H9 (cell line): Measurements from ENCODE around the gene PIEZO2. TPM values are rescaled to one million over a fixed set of nuclear protein-coding genes. Genes with fewer than 3 reads are reported as not detected.

Experiments used
- DNase-seq: peaks from one replicate; pipeline ENCODE4 v3.0.0-alpha.2; 2017
- H2AFZ ChIP-seq: one replicate; pipeline ENCODE4 v1.6.1; 2013; ENCODE audit warnings: mild to moderate bottlenecking, low read length, control low read depth, moderate library complexity
- H2AK5ac ChIP-seq: 2 replicates; pipeline ENCODE4 v1.6.1; 2013; ENCODE audit warnings: low read length, control low read depth, mixed read lengths; ENCODE audit not compliant: insufficient read length
- H2BK120ac ChIP-seq: one replicate; pipeline ENCODE4 v1.6.1; 2013; ENCODE audit warnings: low read depth, mild to moderate bottlenecking, low read length, control low read depth, inconsistent platforms; ENCODE audit not compliant: poor library complexity, severe bottlenecking
- H2BK12ac ChIP-seq: 2 replicates; pipeline ENCODE4 v1.6.1; 2013; ENCODE audit warnings: low read length, control low read depth, mixed read lengths, low read depth; ENCODE audit not compliant: insufficient read length
- H2BK15ac ChIP-seq: 2 replicates; pipeline ENCODE4 v1.6.1; 2013; ENCODE audit warnings: low read depth, low read length, control low read depth
- H2BK20ac ChIP-seq: one replicate; pipeline ENCODE4 v1.6.1; 2013; ENCODE audit warnings: low read depth, mild to moderate bottlenecking, low read length, control low read depth, inconsistent platforms; ENCODE audit not compliant: poor library complexity, severe bottlenecking
- H2BK5ac ChIP-seq: 2 replicates; pipeline ENCODE4 v1.6.1; 2013; ENCODE audit warnings: low read length, control low read depth, mixed read lengths; ENCODE audit not compliant: insufficient read length
- H3K14ac ChIP-seq: 2 replicates; pipeline ENCODE4 v1.6.1; 2013; ENCODE audit warnings: low read length, control low read depth; ENCODE audit not compliant: insufficient read depth
- H3K18ac ChIP-seq: 2 replicates; pipeline ENCODE4 v1.6.1; 2013; ENCODE audit warnings: low read depth, mild to moderate bottlenecking, mixed read lengths, low read length, control low read depth; ENCODE audit not compliant: insufficient read length
- H3K23ac ChIP-seq: 2 replicates; pipeline ENCODE4 v1.6.1; 2013; ENCODE audit warnings: low read length, control low read depth, mixed read lengths, low read depth; ENCODE audit not compliant: insufficient read length
- H3K23me2 ChIP-seq: 2 replicates; pipeline ENCODE4 v1.6.1; 2013; ENCODE audit warnings: low read depth, mild to moderate bottlenecking, mixed read lengths, low read length, control low read depth; ENCODE audit not compliant: insufficient read length, poor library complexity, severe bottlenecking
- H3K27ac ChIP-seq: 2 replicates; pipeline ENCODE4 v1.5.1; 2013; ENCODE audit warnings: low read length, control low read depth, mixed read lengths, low read depth; ENCODE audit not compliant: insufficient read length
- H3K27me3 ChIP-seq: 2 replicates; pipeline ENCODE4 v1.6.1; 2013; ENCODE audit warnings: low read length, control low read depth, inconsistent platforms; ENCODE audit not compliant: insufficient read depth
- H3K4ac ChIP-seq: 2 replicates; pipeline ENCODE4 v1.6.1; 2013; ENCODE audit warnings: low read depth, mild to moderate bottlenecking, control low read depth, inconsistent platforms, low read length, moderate library complexity
- H3K4me1 ChIP-seq: 2 replicates; pipeline ENCODE4 v1.6.1; 2013; ENCODE audit warnings: low read length, control low read depth, inconsistent platforms; ENCODE audit not compliant: insufficient read depth
- H3K4me2 ChIP-seq: 2 replicates; pipeline ENCODE4 v1.6.1; 2013; ENCODE audit warnings: low read length, control low read depth, mixed read lengths; ENCODE audit not compliant: insufficient read length, insufficient read depth
- H3K56ac ChIP-seq: 2 replicates; pipeline ENCODE4 v1.6.1; 2013; ENCODE audit warnings: low read depth, mild to moderate bottlenecking, mixed read lengths, low read length, control low read depth; ENCODE audit not compliant: insufficient read length
- H3K79me1 ChIP-seq: 2 replicates; pipeline ENCODE4 v1.6.1; 2013; ENCODE audit warnings: low read depth, mild to moderate bottlenecking, moderate library complexity, low read length, control low read depth, inconsistent platforms; ENCODE audit not compliant: insufficient read depth, poor library complexity, severe bottlenecking
- H3K79me2 ChIP-seq: 2 replicates; pipeline ENCODE4 v1.6.1; 2013; ENCODE audit warnings: low read length, control low read depth, inconsistent platforms; ENCODE audit not compliant: insufficient read depth
- H3K9ac ChIP-seq: 2 replicates; pipeline ENCODE4 v1.6.1; 2013; ENCODE audit warnings: low read length, control low read depth, mixed read lengths; ENCODE audit not compliant: insufficient read length; ENCODE audit errors: extremely low read depth
- H3K9me3 ChIP-seq: one replicate; pipeline ENCODE4 v1.6.1; 2013; ENCODE audit warnings: low read depth, low read length, inconsistent platforms; ENCODE audit not compliant: control insufficient read depth
- H3T11ph ChIP-seq: one replicate; pipeline ENCODE4 v1.6.1; 2013; ENCODE audit warnings: mild to moderate bottlenecking, low read length, control low read depth, inconsistent platforms
- H4K20me1 ChIP-seq: one replicate; pipeline ENCODE4 v1.6.1; 2013; ENCODE audit not compliant: control insufficient read depth, insufficient read length, insufficient read depth
- H4K5ac ChIP-seq: 2 replicates; pipeline ENCODE4 v1.6.1; 2013; ENCODE audit warnings: low read depth, mild to moderate bottlenecking, mixed read lengths, low read length, control low read depth; ENCODE audit not compliant: insufficient read length
- H4K8ac ChIP-seq: replicated peaks from 2 replicates; pipeline ENCODE4 v1.6.1; 2013; ENCODE audit warnings: low read length, control low read depth, mixed read lengths, low read depth; ENCODE audit not compliant: insufficient read length
- H4K91ac ChIP-seq: 2 replicates; pipeline ENCODE4 v1.6.1; 2013; ENCODE audit warnings: low read depth, mild to moderate bottlenecking, moderate library complexity, mixed read lengths, low read length, control low read depth; ENCODE audit not compliant: insufficient read length
- H3K27ac Mint-ChIP-seq, 3 experiments: 2 replicates in 2 of 3; 3 replicates in 1 of 3; pipeline ENCODE4 v1.8.0; 2020 to 2021; ENCODE audit warnings: mixed read lengths in 3 of 3, mild to moderate bottlenecking in 1 of 3, moderate library complexity in 1 of 3
- H3K27me3 Mint-ChIP-seq: 2 replicates; pipeline ENCODE4 v1.8.0; 2021; ENCODE audit warnings: low read depth, mild to moderate bottlenecking, moderate library complexity, mixed read lengths
- H3K36me3 Mint-ChIP-seq, 3 experiments: 2 replicates in 2 of 3; 3 replicates in 1 of 3; pipeline ENCODE4 v1.8.0; 2020 to 2021; ENCODE audit warnings: low read depth in 3 of 3, mixed read lengths in 3 of 3; ENCODE audit not compliant: insufficient read depth in 1 of 3
- H3K4me1 Mint-ChIP-seq, 2 experiments: 2 replicates each; pipeline ENCODE4 v1.8.0; 2020; ENCODE audit warnings: mixed read lengths in 2 of 2
- H3K4me3 Mint-ChIP-seq, 2 experiments: 2 replicates in 1 of 2; 3 replicates in 1 of 2; pipeline ENCODE4 v1.8.0; 2020 to 2021; ENCODE audit warnings: mild to moderate bottlenecking in 2 of 2, mixed read lengths in 2 of 2, moderate library complexity in 1 of 2
- H3K9me3 Mint-ChIP-seq, 2 experiments: 2 replicates in 1 of 2; 3 replicates in 1 of 2; pipeline ENCODE4 v1.8.0; 2020; ENCODE audit warnings: mild to moderate bottlenecking in 2 of 2, mixed read lengths in 2 of 2, moderate library complexity in 1 of 2
- WGBS: extraction: QIAGEN DNeasy Blood & Tissue Kit; methylation state at CpG from one replicate; pipeline ENCODE4 v1.1.7; 2013; ENCODE audit warnings: missing lambda C conversion rate, low lambda C conversion rate, mixed read lengths; ENCODE audit not compliant: insufficient read length; ENCODE audit errors: extremely low coverage; 5-methylcytosine and 5-hydroxymethylcytosine counted together
- total RNA-seq: library from RNA; stranded (reverse); gene quantifications from 2 replicates; pipeline ENCODE4 v1.2.1, GENCODE V29; 2021
- TF ChIP-seq, protein P1 (sequence below): fragments of 200-600 bp; sonication (generic); conservative IDR thresholded peaks from 3 replicates; pipeline ENCODE4 v1.8.0; 2021; ENCODE audit warnings: antibody characterized with exemption, mild to moderate bottlenecking

PIEZO2 gene
- total RNA-seq, 1 experiment from 2014 or later: 3.9 TPM

DNA sequence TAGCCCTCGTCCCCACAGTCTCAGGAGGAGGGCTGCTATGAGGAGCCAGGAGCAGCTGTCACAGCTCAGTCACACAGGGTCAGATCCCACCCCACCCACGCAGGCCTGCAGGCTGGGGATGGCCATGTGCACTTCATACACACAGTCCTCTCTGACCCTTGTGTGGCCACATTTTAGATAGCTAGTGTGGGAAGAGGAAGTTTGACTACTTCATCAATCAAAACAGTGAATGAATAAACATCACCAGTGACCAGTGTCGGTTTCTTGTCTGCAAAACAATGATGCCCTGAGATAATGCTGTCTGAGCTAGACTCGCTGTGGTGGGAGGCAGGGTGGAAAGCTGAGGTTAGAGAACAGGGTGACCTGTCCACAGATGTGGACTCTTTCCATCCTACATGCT is 107.1 kb downstream of the PIEZO2 start:
- TF ChIP-seq, protein P1, sequence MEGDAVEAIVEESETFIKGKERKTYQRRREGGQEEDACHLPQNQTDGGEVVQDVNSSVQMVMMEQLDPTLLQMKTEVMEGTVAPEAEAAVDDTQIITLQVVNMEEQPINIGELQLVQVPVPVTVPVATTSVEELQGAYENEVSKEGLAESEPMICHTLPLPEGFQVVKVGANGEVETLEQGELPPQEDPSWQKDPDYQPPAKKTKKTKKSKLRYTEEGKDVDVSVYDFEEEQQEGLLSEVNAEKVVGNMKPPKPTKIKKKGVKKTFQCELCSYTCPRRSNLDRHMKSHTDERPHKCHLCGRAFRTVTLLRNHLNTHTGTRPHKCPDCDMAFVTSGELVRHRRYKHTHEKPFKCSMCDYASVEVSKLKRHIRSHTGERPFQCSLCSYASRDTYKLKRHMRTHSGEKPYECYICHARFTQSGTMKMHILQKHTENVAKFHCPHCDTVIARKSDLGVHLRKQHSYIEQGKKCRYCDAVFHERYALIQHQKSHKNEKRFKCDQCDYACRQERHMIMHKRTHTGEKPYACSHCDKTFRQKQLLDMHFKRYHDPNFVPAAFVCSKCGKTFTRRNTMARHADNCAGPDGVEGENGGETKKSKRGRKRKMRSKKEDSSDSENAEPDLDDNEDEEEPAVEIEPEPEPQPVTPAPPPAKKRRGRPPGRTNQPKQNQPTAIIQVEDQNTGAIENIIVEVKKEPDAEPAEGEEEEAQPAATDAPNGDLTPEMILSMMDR: no peak
- Mint-ChIP-seq H3K9me3 (no peaks in the 10 kb centered on the region; a peak in 1 of 5 replicates), H3K36me3 (peaks cover 0 to 3% (median 0%) of the 10 kb centered on the region in 3 experiments; a peak in 1 of 7 replicates), H3K4me3 (no peak overlapping the region), H3K4me1 (peaks cover 6 to 10% of the 10 kb centered on the region in 2 experiments; a peak in 3 of 4 replicates), H3K27me3 (no peaks in the 10 kb centered on the region), H3K27ac (0 out of 7 replicates have a peak overlapping the region, but pooled peaks of 1 of the 3 experiments have one; percentile 10)
- Histone ChIP-seq H3K56ac (no peak overlapping the region), H3T11ph (no peak overlapping the region), H2BK20ac (no peak overlapping the region), H3K14ac (no peak overlapping the region), H2BK5ac (no peak overlapping the region), H3K27ac (no peak overlapping the region), H3K9me3 (no peaks in the 10 kb centered on the region), H3K79me2 (no peaks in the 10 kb centered on the region), H4K5ac (no peak overlapping the region), H3K23ac (no peak overlapping the region), H3K79me1 (no peaks in the 10 kb centered on the region), H2AFZ (no peak overlapping the region), H4K8ac (no peak overlapping the region), H2BK120ac (no peak overlapping the region), H3K9ac (no peak overlapping the region), H4K20me1 (no peaks in the 10 kb centered on the region), H3K23me2 (no peaks in the 10 kb centered on the region), H4K91ac (no peak overlapping the region), H2BK12ac (no peak overlapping the region), H3K4me1 (no peaks in the 10 kb centered on the region), H3K4ac (no peak overlapping the region), H2AK5ac (no peak overlapping the region), H2BK15ac (no peak overlapping the region), H3K4me2 (no peak overlapping the region), H3K18ac (no peak overlapping the region), H3K27me3 (no peaks in the 10 kb centered on the region)
- DNase-seq: no peak
- WGBS: no CpG with 5 or more reads among the region's 4 CpGs
